OCI-LY3 (cell line): Measurements from ENCODE around the gene SV2B.

ENCODE experiments used
- H2AFZ ChIP-seq: fragments of 200-600, 300-600 bp; shearing (Covaris generic); 2 replicates; pipeline ENCODE4 v1.6.0; 2014; ENCODE audit warnings: antibody characterized with exemption, low read depth, low read length
- H3K27ac ChIP-seq: fragments of 200-600, 300-600 bp; sonication (generic); 2 replicates; pipeline ENCODE4 v1.5.1; 2014; ENCODE audit warnings: mild to moderate bottlenecking, low read length, moderate library complexity, mixed read lengths
- H3K27me3 ChIP-seq: fragments of 200-600, 300-600 bp; sonication (generic); 2 replicates; pipeline ENCODE4 v1.6.1; 2014; ENCODE audit warnings: low read depth, low read length, mixed read lengths
- H3K36me3 ChIP-seq: fragments of 200-600, 300-600 bp; sonication (generic); replicated peaks from 2 replicates; pipeline ENCODE3; 2014; ENCODE audit warnings: low read depth, low read length, mixed read lengths
- H3K4me1 ChIP-seq: fragments of 300-600, 200-600 bp; sonication (generic); 2 replicates; pipeline ENCODE4 v1.6.1; 2014; ENCODE audit warnings: low read length, mixed read lengths
- H3K4me2 ChIP-seq: fragments of 200-600, 300-600 bp; sonication (generic); 2 replicates; pipeline ENCODE4 v1.6.1; 2014; ENCODE audit warnings: low read length, mixed read lengths
- H3K4me3 ChIP-seq: fragments of 300-600, 200-600 bp; sonication (generic); 2 replicates; pipeline ENCODE4 v1.5.1; 2014; ENCODE audit warnings: antibody characterized with exemption, mild to moderate bottlenecking, low read length, moderate library complexity
- H3K79me2 ChIP-seq: fragments of 300-600, 200-600 bp; shearing (Covaris generic); 2 replicates; pipeline ENCODE4 v1.6.1; 2014; ENCODE audit warnings: mild to moderate bottlenecking, low read length, mixed read lengths
- H3K9ac ChIP-seq: fragments of 300-600, 200-600 bp; shearing (Covaris generic); 2 replicates; pipeline ENCODE4 v1.6.0; 2014; ENCODE audit warnings: mild to moderate bottlenecking, low read length, moderate library complexity
- H3K9me3 ChIP-seq: fragments of 200-600, 300-600 bp; shearing (Covaris generic); 2 replicates; pipeline ENCODE4 v1.6.1; 2014; ENCODE audit warnings: low read length, mixed read lengths; ENCODE audit not compliant: insufficient read depth
- H4K20me1 ChIP-seq: fragments of 200-600, 300-600 bp; sonication (generic); 2 replicates; pipeline ENCODE4 v1.6.1; 2016; ENCODE audit warnings: low read length, mixed read lengths; ENCODE audit not compliant: insufficient read depth
- EZH2phosphoT487 ChIP-seq: fragments of 200-600 bp; shearing (Covaris generic); IDR thresholded peaks from 2 replicates; pipeline ENCODE4 v1.6.1; 2018; ENCODE audit warnings: antibody characterized with exemption, mixed run types, low read depth
- TF ChIP-seq, protein P1 (sequence below): fragments of 200-600, 300-600 bp; sonication (generic); IDR thresholded peaks from 2 replicates; pipeline ENCODE4 v1.5.1; 2014; ENCODE audit warnings: antibody characterized with exemption, low read length, low read depth

The SV2B gene

DNA sequence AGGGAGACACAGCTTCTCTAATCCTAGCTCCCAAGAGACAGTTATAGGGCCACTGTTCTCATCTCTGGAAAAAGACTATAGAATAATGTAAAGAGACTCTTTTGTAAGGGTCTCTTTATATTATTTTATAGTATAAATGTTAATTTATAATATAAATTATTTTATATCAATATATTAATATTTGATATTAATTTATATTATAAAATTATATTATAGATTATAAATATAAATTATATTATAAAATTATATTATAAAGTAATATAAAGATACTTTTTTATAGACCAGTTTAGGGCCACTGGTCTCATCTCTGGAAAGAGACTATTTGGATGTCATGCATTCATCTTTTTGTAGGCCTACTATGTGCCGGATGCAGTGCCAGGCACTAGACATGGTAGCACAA, 53.9 kb downstream of the SV2B start:
- Histone ChIP-seq H4K20me1 (no peaks in the 10 kb centered on the region), H3K4me3 (no peak overlapping the region)

DNA sequence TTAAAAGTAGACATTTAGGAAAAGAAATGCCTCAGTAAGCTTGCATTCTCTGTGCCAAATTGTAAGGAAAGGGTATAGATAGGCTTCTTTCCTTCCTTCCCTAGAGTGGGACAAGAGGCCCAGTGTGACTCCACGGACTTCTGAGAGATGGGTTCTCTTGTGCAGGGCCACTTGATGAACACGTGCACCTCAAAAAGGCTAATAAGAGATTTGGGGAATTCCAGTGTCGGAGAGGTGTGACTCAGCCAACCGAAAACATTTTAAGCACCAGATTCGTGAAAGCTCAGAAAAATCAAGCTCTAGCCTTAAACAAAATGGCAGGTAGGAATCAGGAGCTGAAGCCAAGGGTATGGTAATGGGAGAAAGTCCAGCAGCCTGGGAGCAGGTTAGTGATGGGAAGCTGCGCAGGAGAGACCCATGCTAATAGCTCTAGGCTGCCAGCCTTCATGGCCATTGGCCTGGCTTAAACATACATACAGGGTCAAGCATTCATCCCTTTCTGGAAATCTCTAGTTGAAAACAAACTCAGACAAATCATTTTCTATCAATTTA, 56.2 kb downstream of the SV2B start:
- Histone ChIP-seq H3K9me3 (no peaks in the 10 kb centered on the region), H3K27ac (no peak overlapping the region), H3K4me2 (no peak overlapping the region), H2AFZ (no peak overlapping the region), H3K9ac (no peak overlapping the region), H3K79me2 (no peaks in the 10 kb centered on the region), H3K4me1 (no peaks in the 10 kb centered on the region), H3K36me3 (no peaks in the 10 kb centered on the region), H3K27me3 (peaks cover 14% of the 10 kb centered on the region; the same call in 1 of the 2 replicates), H4K20me1 (no peaks in the 10 kb centered on the region), H3K4me3 (no peak overlapping the region)
- TF ChIP-seq, protein P1, sequence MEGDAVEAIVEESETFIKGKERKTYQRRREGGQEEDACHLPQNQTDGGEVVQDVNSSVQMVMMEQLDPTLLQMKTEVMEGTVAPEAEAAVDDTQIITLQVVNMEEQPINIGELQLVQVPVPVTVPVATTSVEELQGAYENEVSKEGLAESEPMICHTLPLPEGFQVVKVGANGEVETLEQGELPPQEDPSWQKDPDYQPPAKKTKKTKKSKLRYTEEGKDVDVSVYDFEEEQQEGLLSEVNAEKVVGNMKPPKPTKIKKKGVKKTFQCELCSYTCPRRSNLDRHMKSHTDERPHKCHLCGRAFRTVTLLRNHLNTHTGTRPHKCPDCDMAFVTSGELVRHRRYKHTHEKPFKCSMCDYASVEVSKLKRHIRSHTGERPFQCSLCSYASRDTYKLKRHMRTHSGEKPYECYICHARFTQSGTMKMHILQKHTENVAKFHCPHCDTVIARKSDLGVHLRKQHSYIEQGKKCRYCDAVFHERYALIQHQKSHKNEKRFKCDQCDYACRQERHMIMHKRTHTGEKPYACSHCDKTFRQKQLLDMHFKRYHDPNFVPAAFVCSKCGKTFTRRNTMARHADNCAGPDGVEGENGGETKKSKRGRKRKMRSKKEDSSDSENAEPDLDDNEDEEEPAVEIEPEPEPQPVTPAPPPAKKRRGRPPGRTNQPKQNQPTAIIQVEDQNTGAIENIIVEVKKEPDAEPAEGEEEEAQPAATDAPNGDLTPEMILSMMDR: no peak
- no peak for TF ChIP-seq EZH2phosphoT487

More for the DNA sequence above, 53.9 kb downstream of the SV2B start:
- Histone ChIP-seq H3K36me3 (no peaks in the 10 kb centered on the region), H3K9me3 (no peaks in the 10 kb centered on the region), H3K9ac (no peak overlapping the region), H3K79me2 (no peaks in the 10 kb centered on the region), H3K27ac (no peak overlapping the region), H3K27me3 (peaks cover 23% of the 10 kb centered on the region), H2AFZ (no peak overlapping the region), H3K4me1 (no peaks in the 10 kb centered on the region), H3K4me2 (no peak overlapping the region)
- TF ChIP-seq, protein P1: no peak
- no peak for TF ChIP-seq EZH2phosphoT487

DNA sequence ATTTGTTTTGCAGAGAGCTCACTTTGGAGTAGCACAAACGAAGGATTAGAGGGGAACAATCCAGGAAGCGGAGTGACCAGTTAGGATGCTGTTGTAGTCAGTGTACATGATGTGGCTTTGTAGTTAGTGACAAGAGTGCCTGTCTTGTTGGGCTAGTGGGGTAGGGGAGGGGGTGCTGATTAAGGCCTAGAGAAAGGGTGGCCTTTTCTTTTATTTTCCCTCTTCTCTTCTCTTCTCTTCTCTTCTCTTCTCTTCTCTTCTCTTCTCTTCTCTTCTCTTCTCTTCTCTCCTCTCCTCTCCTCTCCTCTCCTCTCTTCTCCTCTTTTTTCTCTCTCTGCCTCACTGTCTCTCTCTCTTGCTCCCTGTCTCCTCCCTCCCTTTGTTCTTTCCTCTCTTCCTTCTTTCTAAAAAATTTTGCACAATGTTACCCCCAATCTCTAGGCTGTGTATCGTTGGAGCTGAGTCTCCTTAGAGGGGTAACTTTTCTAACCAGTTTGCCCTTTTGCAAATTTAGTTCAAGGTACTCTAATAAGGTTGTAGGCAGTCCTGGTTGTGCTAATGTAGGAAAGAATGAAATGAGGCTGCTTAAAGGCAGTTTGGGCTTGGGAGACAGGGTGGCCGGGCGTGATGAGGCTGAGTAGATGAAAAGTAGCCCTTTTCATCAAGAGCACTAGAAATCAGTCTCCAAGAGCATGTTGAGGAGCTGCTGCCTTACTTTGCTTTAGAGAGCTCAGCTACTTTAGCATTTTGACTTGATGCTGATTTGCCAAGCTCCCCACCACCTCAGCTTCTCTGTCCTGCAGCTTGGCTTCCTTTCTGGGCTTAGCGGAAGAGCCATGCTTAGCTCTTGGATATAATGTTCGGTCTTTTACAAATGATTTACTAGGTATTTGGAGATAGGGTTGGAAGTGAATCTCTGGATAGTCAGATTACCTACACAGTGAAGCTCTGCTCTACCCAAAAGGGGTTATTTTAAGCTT, 58.6 kb downstream of the SV2B start:
- Histone ChIP-seq H2AFZ (no peak overlapping the region), H3K27ac (no peak overlapping the region), H4K20me1 (no peaks in the 10 kb centered on the region), H3K9ac (no peak overlapping the region), H3K4me2 (no peak overlapping the region), H3K79me2 (no peaks in the 10 kb centered on the region), H3K27me3 (peaks cover 10% of the 10 kb centered on the region; the same call in 1 of the 2 replicates), H3K36me3 (no peaks in the 10 kb centered on the region), H3K9me3 (no peaks in the 10 kb centered on the region), H3K4me1 (no peaks in the 10 kb centered on the region), H3K4me3 (no peak overlapping the region)
- TF ChIP-seq EZH2phosphoT487: no peak
- TF ChIP-seq, protein P1: no peak

DNA sequence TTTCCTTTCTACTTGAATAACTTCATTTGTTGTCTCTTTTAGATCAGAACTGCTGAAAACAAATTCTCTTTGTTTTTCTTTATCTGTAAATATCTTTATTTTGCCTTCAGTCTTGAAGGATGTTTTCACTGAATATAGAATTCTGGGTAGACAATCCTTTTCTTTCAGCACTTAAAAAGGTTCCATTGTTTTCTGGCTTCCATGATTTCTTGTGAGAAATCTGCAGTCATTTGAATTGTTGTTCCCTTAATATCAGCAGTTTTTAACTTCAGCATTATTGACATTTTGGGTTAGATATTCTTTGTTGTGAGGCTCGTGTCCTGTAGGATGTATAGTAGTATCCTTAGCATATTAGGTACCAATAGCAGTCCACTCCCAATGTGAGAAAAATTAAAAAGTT, 65.8 kb downstream of the SV2B start:
- H4K20me1 ChIP-seq: no peaks in the 10 kb centered on the region
- H3K79me2 ChIP-seq: no peaks in the 10 kb centered on the region
- no peak overlapping the region for H3K4me2 ChIP-seq
- H3K36me3 ChIP-seq: no peaks in the 10 kb centered on the region
- no peak overlapping the region for H3K4me3 ChIP-seq
- TF ChIP-seq EZH2phosphoT487: no peak
- TF ChIP-seq, protein P1: no peak
- no peak overlapping the region for H3K27ac ChIP-seq
- H3K4me1 ChIP-seq: no peaks in the 10 kb centered on the region
- peaks cover 7% of the 10 kb centered on the region; the same call in 1 of the 2 replicates for H3K9me3 ChIP-seq
- H3K9ac ChIP-seq: no peak overlapping the region
- peaks cover 5% of the 10 kb centered on the region; the same call in 1 of the 2 replicates for H3K27me3 ChIP-seq
- no peak overlapping the region for H2AFZ ChIP-seq
